HG03342 (cell line): ENCODE measurements around the gene CFAP97.
A peak's percentile ranks its signal among the peaks of the same experiment; 100 is the strongest.
"Not testable (repeated sequence)": the region's sequence is repeated elsewhere in the genome, so short reads cannot be mapped to it uniquely, and the experiment has no call there.

ENCODE experiments used
- ATAC-seq: cut with Tn5 transposase; IDR thresholded peaks from one replicate; pipeline ENCODE4 v1.9.1; 2021; ENCODE audit warnings: mild to moderate bottlenecking, moderate library complexity; ENCODE audit not compliant: unreplicated experiment

CFAP97 gene

GRCh38 chr4:185201977-185202962 is 1.5 kb downstream of the CFAP97 start:
- ATAC-seq: peak; percentile 21

GRCh38 chr4:185198189-185198588 is 5.6 kb downstream of the CFAP97 start:
- not testable (repeated sequence) for ATAC-seq

- ATAC-seq: no peak
These were observed 7.4 kb downstream of the CFAP97 start for GRCh38 chr4:185196437-185196836.

DNA sequence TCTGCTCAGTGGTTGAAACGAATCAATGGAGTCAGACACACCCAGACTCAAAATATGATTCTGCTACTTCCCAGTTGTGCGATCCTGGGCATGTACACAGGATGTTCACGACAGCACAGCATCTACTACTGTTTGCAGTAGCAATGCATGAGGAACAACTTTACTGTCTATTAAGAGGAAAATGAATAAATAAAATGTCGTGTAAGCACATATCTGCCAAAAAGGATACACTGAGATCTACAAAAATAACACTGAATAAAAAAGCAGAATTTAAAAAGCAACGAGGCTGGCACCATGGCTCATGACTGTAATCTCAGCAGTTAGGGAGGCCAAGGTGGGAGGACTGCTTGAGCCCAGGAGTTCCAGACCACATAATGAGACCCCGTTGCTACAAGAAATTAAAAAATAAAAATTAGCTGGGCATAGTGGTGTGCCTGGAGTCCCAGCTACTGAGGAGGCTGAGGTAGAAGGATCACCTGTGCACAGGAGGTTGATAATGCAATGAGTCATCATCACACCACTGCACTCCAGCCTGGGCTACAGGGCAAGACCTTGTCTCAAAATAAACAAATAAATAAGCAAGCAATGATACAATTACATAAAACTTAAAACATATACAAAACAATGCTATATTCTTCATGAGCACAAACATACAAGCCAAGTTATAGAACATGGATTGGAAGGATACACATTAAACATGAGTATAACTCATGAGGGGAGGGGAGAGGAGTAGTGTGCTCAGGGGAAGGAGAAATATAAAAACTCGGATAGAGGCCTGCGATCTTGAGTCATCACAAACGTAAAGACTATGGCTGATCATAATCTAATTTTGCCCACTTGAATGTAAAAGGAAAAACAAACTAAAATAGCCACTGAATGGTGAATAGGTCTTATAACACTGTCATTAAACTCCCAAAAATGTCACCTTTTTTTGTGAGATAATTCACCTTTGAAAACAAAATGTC is 8.6 kb downstream of the CFAP97 start:
- ATAC-seq: no peak

- peak; percentile 93 for ATAC-seq
These were observed 11.7 kb downstream of the CFAP97 start for GRCh38 chr4:185192059-185192458.

GRCh38 chr4:185190306-185190856 is 13.4 kb downstream of the CFAP97 start:
- ATAC-seq: no peak

DNA sequence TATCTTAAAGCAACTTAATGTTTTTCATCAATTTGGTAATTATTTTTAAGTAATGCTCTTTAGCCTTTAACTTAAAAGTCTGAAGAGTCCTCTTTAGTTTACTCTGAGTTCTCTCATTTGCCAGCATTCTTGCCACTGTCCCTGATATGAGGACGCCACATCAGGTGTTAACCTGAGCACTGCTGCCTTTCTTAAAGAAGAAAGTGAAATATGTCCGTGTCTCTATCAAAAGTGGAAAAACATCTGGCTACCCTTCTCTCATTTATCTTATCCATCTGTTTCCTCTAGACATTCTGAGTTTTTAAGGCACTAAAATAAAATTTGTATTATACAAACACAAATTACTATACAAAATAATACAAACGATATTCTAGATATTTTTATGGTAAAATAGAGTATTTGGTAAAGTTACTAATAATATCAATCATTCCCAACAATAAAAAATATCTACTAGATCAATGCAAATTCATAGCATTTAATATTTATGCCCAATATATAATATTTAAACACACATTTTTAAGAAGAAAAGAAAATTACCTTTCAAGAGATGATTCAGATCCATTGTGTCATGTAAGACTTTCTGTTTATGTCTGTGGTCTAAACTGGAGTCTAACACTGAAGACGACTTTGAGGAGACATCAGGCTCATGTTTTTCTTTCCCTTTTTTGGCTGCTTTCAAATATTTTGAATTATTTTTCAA is 14.0 kb downstream of the CFAP97 start:
- ATAC-seq: no peak

GRCh38 chr4:185186769-185187168 is 17.0 kb downstream of the CFAP97 start:
- no peak for ATAC-seq

GRCh38 chr4:185183622-185184281 is 20.0 kb downstream of the CFAP97 start:
- peak; percentile 55 for ATAC-seq

GRCh38 chr4:185182239-185182638 is 21.6 kb downstream of the CFAP97 start:
- no peak for ATAC-seq

DNA sequence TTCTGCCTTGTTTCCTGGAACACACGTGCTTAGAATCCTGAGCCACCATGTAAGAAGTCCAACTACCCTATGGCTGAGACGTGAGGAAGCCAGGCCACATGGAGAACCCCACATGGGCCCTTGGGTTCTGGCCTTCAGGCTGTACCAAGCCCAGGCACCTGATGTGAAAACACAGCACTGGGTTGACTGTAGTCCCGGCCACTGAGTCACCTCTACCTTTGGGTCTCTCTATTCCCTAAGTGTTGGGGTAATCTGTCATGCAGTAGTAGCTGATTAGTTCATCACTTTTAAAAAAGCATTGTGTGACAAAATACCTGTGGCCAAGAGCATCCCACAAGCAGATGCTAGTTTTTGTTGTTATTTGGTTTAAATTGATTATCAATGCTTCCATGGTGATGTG is 24.3 kb downstream of the CFAP97 start:
- no peak for ATAC-seq

- peak; percentile 90 for ATAC-seq
These were observed 32.3 kb downstream of the CFAP97 start for GRCh38 chr4:185171373-185172071.

DNA sequence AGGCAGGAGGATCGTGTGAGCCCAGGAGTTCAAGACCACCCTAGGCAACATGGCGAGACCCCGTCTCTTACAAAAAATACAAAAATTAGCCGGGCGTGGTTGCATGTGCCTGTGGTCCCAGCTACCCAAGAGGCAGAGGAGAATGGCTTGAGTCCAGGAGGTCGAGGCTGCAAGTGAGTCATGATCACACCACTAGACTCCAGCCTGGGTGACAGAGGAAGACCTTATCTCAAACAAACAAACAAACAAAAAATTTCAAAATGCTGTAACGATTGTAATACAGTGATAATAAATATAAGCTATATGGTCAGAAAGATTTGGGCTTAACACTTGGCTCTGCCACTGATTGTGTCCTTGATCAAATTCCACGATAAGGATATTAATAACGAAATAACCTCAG is 36.6 kb downstream of the CFAP97 start:
- ATAC-seq: no peak

- peak; percentile 94 for ATAC-seq
These were observed 38.2 kb downstream of the CFAP97 start for GRCh38 chr4:185165605-185166063.

DNA sequence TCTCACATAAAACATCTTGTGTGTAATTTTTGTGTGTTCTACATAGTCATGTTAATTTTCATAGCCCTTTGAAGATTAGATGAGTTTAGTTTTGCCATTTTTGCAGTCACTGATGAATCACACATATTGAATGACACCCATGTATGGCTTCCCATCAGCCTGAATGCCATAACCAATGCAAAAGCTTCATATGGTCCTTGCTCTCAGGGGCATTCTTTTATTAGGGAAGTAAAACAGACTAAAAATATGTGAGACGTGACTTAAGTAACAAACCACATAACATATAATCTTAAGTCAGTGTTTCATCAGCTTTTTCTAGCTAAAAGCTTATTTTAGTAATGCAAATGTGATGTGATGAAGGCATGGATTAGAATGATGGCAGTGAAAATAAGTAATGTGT is 52.5 kb downstream of the CFAP97 start:
- no peak for ATAC-seq

GRCh38 chr4:185149392-185149791 is 54.4 kb downstream of the CFAP97 start:
- no peak for ATAC-seq

GRCh38 chr4:185145572-185145971 is 58.2 kb downstream of the CFAP97 start:
- no peak for ATAC-seq

DNA sequence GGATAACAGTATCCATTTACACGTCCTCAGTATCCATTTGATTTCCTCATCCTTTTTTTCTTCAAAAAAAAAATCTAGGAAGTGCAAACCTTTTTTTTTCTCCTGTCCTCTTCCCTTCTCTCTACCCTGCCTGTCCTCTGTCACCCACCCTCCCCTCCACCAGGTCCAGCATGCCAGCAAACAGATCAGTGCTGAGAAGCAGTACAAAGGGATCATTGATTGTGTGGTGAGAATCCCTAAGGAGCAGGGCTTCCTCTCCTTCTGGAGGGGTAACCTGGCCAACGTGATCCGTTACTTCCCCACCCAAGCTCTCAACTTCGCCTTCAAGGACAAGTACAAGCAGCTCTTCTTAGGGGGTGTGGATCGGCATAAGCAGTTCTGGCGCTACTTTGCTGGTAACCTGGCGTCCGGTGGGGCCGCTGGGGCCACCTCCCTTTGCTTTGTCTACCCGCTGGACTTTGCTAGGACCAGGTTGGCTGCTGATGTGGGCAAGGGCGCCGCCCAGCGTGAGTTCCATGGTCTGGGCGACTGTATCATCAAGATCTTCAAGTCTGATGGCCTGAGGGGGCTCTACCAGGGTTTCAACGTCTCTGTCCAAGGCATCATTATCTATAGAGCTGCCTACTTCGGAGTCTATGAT is 59.1 kb downstream of the CFAP97 start:
- ATAC-seq: no peak

DNA sequence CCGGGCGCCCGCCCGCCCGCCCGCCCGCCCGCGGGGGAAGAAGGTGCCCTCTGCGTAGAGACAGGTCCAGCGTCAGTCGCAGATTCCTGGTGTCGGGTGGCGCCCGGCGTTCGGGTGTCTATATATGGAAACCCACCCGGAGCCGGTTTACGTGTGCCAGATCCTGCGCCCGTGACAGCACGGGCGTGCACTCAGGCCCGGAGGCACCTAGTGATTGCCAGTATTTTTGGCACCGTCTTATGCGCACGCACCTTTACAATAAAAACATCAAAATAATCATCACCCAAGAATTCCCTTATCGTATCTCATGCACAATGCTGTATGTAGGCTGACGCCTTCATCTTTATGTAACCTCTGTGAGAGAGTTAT is 60.2 kb downstream of the CFAP97 start:
- ATAC-seq: no peak
